AG10803 (cell line): Measurements from ENCODE around the gene SAMD10.
"Not testable (repeated sequence)": the region's sequence is repeated elsewhere in the genome, so short reads cannot be mapped to it uniquely, and the experiment has no call there.

Source experiments
- DNase-seq: peaks from one replicate; pipeline ENCODE4 v3.0.0; 2010; ENCODE audit warnings: low read depth
- H3K4me3 ChIP-seq: 2 replicates; pipeline ENCODE4 v1.5.1; 2011; ENCODE audit warnings: mild to moderate bottlenecking, low read length, control low read depth
- CTCF ChIP-seq: conservative IDR thresholded peaks from 2 replicates; pipeline ENCODE4 v1.5.1; 2011; ENCODE audit warnings: mild to moderate bottlenecking, low read length, control low read depth, inconsistent platforms

Gene SAMD10

GRCh38 chr20:64023361-64024140, 44.1 kb upstream of the SAMD10 start:
- DNase-seq: no peak
- no peak overlapping the region for H3K4me3 ChIP-seq
- TF ChIP-seq CTCF: no peak

- no peak for DNase-seq
- TF ChIP-seq CTCF: no peak
- H3K4me3 ChIP-seq: no peak overlapping the region
Measured at GRCh38 chr20:64022671-64023360, 43.4 kb upstream of the SAMD10 start.

- no peak for TF ChIP-seq CTCF
- no peak overlapping the region for H3K4me3 ChIP-seq
- no peak for DNase-seq
Measured at GRCh38 chr20:64021124-64021975, 41.9 kb upstream of the SAMD10 start.

- DNase-seq: no peak
- H3K4me3 ChIP-seq: no peak overlapping the region
- no peak for TF ChIP-seq CTCF
Measured at GRCh38 chr20:64015635-64016034, 36.2 kb upstream of the SAMD10 start.

- not testable (repeated sequence) for H3K4me3 ChIP-seq, DNase-seq
Measured at GRCh38 chr20:64012385-64013154, 33.1 kb upstream of the SAMD10 start.

- TF ChIP-seq CTCF: no peak
- no peak for DNase-seq
- H3K4me3 ChIP-seq: no peak overlapping the region
Measured at GRCh38 chr20:64011366-64011779, 31.9 kb upstream of the SAMD10 start.

- DNase-seq: peak; percentile 85
- no peak overlapping the region for H3K4me3 ChIP-seq
- no peak for TF ChIP-seq CTCF
Measured at GRCh38 chr20:64010711-64011237, 31.3 kb upstream of the SAMD10 start.
